ENCODE data around the gene SEMA4C.
A peak's percentile ranks its signal among the peaks of the same experiment; 100 is the strongest.

Gene SEMA4C

DNA sequence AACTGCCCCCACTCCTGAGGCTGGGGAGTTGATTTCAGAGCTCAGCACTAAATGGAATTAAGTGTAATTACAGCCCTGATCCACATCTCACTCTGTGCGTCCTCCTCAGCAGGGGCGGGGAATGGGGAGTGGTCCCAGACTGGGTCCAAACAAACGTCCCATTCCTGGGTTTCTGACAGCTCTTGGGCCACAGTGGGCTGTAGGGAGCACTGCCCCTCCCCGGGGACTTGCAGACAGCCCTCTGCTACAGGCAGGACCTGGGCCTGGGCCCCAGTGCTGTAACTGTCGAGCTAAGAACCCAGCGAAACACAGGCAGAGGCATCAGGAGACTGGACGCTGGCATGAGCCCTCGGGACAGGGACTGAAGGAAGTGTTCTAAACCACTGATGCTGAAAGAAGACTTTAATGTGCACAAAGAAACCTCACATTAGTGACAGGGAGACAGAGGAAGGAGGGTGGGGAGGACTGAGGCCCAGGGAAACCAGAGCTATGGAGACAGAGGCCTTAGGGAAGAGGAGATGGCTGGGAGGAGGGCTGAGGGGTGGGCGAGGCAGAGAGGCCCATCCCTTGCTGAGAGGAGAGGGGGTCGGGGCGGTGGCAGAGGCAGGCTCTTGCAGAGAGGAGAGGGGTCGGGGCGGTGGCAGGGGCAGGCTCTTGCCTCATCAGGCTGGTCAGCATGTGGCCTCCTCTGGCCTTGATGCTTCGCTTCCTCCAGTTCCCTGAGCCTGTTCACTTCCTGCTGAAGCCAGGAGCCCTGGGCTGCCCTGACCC is 5.8 kb upstream of the SEMA4C start:
- TF ChIP-seq, protein P1, sequence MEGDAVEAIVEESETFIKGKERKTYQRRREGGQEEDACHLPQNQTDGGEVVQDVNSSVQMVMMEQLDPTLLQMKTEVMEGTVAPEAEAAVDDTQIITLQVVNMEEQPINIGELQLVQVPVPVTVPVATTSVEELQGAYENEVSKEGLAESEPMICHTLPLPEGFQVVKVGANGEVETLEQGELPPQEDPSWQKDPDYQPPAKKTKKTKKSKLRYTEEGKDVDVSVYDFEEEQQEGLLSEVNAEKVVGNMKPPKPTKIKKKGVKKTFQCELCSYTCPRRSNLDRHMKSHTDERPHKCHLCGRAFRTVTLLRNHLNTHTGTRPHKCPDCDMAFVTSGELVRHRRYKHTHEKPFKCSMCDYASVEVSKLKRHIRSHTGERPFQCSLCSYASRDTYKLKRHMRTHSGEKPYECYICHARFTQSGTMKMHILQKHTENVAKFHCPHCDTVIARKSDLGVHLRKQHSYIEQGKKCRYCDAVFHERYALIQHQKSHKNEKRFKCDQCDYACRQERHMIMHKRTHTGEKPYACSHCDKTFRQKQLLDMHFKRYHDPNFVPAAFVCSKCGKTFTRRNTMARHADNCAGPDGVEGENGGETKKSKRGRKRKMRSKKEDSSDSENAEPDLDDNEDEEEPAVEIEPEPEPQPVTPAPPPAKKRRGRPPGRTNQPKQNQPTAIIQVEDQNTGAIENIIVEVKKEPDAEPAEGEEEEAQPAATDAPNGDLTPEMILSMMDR (IDR thresholded peaks at IDR 0.05; ENCODE audit: low read depth, low read length) = no peak
- DNase-seq = peak; percentile 64
- Histone ChIP-seq H3K4me3 (ENCODE audit: low read depth, low read length) (no peak overlapping the region), H3K27me3 (ENCODE audit: insufficient read depth, low read depth, severe bottlenecking) (no peaks in the 10 kb centered on the region), H3K36me3 (no peaks in the 10 kb centered on the region), H3K27ac (no peak overlapping the region), H3K9me3 (ENCODE audit: severe bottlenecking) (no peaks in the 10 kb centered on the region)

DNA sequence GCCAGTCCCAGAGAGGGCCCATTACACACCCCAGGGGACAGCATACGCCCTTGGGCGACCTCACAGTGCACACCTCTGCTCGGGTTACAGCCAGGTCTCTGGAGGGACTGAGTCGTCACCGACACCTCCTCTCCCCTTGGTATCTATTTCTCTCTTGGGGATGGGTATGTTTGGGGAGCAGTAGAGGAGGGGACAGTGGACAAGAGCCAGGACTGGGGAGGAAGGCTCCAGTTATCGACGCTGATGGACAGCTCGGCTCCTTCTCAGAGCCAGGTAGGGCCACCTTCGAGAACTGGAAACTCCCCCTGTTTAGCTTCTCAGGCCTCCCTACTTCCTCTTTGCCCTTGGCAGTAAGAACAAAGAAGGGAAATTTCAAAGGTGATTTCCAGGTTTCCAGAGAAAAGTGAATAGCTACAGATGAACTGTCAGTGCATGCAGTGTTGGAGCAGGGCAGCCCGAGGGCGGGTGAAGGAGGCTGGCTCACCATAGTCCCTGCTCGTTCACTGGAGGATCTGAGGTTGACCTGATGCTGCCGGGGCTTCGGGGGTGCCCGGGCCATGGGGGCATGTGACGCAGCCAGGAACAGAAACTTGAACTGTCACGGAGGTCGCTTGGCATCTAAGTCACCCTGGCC is 4.4 kb upstream of the SEMA4C start:
- DNase-seq = no peak
- TF ChIP-seq, protein P1 (IDR thresholded peaks at IDR 0.05; ENCODE audit: low read depth, low read length) = no peak
- Histone ChIP-seq H3K27ac (no peak overlapping the region), H3K27me3 (ENCODE audit: insufficient read depth, low read depth, severe bottlenecking) (no peaks in the 10 kb centered on the region), H3K9me3 (ENCODE audit: severe bottlenecking) (no peaks in the 10 kb centered on the region), H3K4me3 (ENCODE audit: low read depth, low read length) (no peak overlapping the region), H3K36me3 (no peaks in the 10 kb centered on the region)

DNA sequence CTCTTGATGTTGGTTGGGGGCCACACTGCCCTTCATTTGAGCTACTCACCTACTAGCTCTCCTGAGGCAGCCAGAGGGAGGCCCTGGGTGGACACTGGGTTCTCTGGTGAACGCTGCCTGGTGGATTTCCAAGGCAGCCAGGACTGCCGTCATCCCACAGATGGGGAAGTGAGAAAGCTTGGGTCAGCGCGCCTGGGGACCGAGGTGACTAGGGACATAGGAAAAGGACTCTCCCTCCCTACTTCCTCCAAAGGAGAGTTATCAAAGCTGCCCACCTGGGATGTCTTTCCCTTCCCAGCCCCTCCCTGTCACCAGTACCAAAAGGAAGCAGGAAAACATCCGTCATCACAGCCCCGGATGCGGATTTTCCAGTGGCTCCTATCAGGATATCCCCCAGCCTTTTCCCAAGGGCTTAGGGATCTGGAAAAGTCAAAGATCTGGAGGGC is 3.8 kb upstream of the SEMA4C start:
- Histone ChIP-seq H3K27ac (no peak overlapping the region), H3K9me3 (ENCODE audit: severe bottlenecking) (no peaks in the 10 kb centered on the region), H3K36me3 (peaks cover 4% of the 10 kb centered on the region; the same call in 1 of the 2 replicates), H3K27me3 (ENCODE audit: insufficient read depth, low read depth, severe bottlenecking) (no peaks in the 10 kb centered on the region), H3K4me3 (ENCODE audit: low read depth, low read length) (no peak overlapping the region)
- TF ChIP-seq, protein P1 (IDR thresholded peaks at IDR 0.05; ENCODE audit: low read depth, low read length) = no peak
- no peak for DNase-seq

DNA sequence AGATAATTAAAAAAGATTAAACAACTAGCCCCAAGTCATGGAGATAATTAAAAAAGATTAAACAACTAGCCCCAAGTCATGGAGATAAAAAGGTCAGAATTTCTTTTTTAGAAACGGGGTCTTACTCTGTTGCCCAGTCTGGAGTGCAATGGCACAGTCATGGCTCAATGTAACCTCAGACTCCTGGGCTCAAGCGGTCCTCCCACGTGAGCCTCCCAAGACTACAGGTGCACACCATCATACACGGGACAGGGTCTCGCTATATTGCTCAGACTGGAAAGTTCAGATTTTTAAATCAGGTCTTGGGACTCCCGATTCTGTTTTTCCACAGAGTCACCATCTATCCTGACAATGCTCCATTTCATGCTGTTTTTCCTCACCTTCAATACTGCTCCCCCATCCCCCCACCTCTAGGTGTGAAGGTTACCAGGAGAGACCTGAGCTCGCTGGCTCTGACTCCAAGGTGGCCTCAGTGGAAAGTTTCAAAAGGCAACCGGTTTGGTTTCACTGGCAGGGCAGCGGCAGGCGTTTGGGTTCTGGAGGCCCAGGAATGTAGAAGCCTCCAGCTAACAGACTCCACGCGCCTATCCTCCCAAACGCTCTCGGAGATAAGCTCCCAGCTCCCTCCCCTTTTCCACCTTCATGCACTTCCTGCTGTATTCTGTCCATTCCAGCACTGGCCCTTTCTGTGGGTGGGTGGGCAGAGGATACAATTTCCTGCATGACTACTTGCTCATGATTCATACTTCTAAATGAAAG is 2.9 kb upstream of the SEMA4C start:
- Histone ChIP-seq H3K27ac (no peak overlapping the region), H3K9me3 (ENCODE audit: severe bottlenecking) (no peaks in the 10 kb centered on the region), H3K4me3 (ENCODE audit: low read depth, low read length) (no peak overlapping the region), H3K27me3 (ENCODE audit: insufficient read depth, low read depth, severe bottlenecking) (no peaks in the 10 kb centered on the region), H3K36me3 (peaks cover 9% of the 10 kb centered on the region)
- DNase-seq = no peak
- TF ChIP-seq, protein P1 (IDR thresholded peaks at IDR 0.05; ENCODE audit: low read depth, low read length) = no peak

DNA sequence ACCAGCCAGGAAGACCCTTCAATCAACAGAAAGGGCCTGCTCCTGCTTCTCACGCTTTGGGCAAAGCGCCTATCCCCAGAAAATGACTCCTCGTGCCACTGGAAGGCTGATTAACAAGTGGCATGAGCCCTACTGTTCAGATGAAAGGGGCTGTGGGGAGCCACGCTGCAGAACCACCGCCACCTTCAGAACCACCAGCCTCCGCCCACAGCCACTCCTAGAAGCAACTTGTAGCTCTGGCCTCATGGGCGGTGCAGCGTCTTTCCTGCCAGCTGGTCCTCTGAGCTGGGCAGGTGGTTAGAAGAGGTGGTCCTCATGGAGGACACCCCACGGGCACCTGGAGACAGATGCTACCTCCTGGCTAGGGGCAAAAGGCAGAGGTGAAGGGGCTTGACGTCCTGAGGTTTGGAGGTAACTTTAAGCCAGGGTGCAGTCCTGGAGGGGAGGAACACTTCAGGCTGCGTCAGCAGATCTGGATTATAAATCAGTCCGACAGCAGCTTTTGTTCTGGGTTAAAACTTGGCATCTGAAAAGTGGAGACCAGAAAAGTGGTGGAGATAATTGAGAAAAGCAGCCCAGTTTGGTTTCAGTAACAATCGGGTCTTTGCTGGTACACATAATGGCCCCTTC is 861 bp upstream of the SEMA4C start:
- Histone ChIP-seq H3K4me3 (ENCODE audit: low read depth, low read length) (peak overlapping the region; percentile 79), H3K27me3 (ENCODE audit: insufficient read depth, low read depth, severe bottlenecking) (no peaks in the 10 kb centered on the region), H3K36me3 (peaks cover 29% of the 10 kb centered on the region), H3K27ac (peak overlapping the region; percentile 98; the same call in 1 of the 2 replicates), H3K9me3 (ENCODE audit: severe bottlenecking) (no peaks in the 10 kb centered on the region)
- TF ChIP-seq, protein P1 (IDR thresholded peaks at IDR 0.05; ENCODE audit: low read depth, low read length) = no peak
- DNase-seq = peak; percentile 52

Measured in WERI-Rb-1 (cell line).